CD4-positive, alpha-beta T cell (primary cell): ENCODE measurements around the gene NAAA. TPM values are rescaled to one million over a fixed set of nuclear protein-coding genes. Genes with fewer than 3 reads are reported as not detected.
"Not testable (repeated sequence)": the region's sequence is repeated elsewhere in the genome, so short reads cannot be mapped to it uniquely, and the experiment has no call there.

Experiments
- ATAC-seq: fragments of 200-7000 bp; cut with Tn5 transposase; one replicate; pipeline ENCODE4 v1.10.0; 2022; ENCODE audit warnings: mild to moderate bottlenecking; ENCODE audit not compliant: poor library complexity
- CTCF ChIA-PET: fragments of 350-600 bp; sonication (Branson Sonifier 250); formaldehyde crosslinking; loops from one replicate; lab custom pipeline; 2021; ENCODE audit warnings: antibody characterized with exemption, inconsistent platforms; lab: Charles Lee
- POLR2A ChIA-PET: fragments of 350-600 bp; sonication (Branson Sonifier 250); formaldehyde crosslinking; loops from one replicate; lab custom pipeline; 2021; ENCODE audit warnings: antibody characterized with exemption, inconsistent platforms; lab: Charles Lee
- DNase-seq, 14 experiments: peaks; one replicate each; pipeline ENCODE4 v3.0.0-alpha.2; 2013 to 2020; ENCODE audit warnings: mixed read lengths in 2 of 14
- H3K27ac ChIP-seq, 2 donors: one replicate each; pipeline versions ENCODE4 v1.5.1 to v1.7.0; 2013; ENCODE audit warnings: low read length in 2 of 2, low read depth in 1 of 2, mild to moderate bottlenecking in 1 of 2
- H3K27me3 ChIP-seq, 2 experiments: 1 replicate in 1 of 2; 2 replicates in 1 of 2; pipeline versions ENCODE4 v1.6.1 to v1.7.0; 2013; ENCODE audit warnings: low read length in 2 of 2, control low read depth in 1 of 2, mild to moderate bottlenecking in 1 of 2, moderate library complexity in 1 of 2; ENCODE audit not compliant: insufficient read depth in 2 of 2, control insufficient read depth in 1 of 2
- H3K36me3 ChIP-seq: one replicate; pipeline ENCODE4 v1.6.1; 2013; ENCODE audit warnings: low read length, control low read depth; ENCODE audit not compliant: insufficient read depth
- H3K4me1 ChIP-seq: one replicate; pipeline ENCODE4 v1.6.1; 2013; ENCODE audit warnings: low read length, control low read depth; ENCODE audit not compliant: insufficient read depth
- H3K4me3 ChIP-seq: one replicate; pipeline ENCODE4 v1.5.1; 2013; ENCODE audit warnings: mild to moderate bottlenecking, low read length, moderate library complexity
- H3K9me3 ChIP-seq, 2 experiments: 1 replicate in 1 of 2; 2 replicates in 1 of 2; pipeline versions ENCODE4 v1.6.1 to v1.7.0; 2013; ENCODE audit warnings: low read length in 2 of 2, mild to moderate bottlenecking in 2 of 2, control low read depth in 1 of 2, moderate library complexity in 1 of 2; ENCODE audit not compliant: control insufficient read depth in 1 of 2, insufficient read depth in 1 of 2
- H3K27ac Mint-ChIP-seq: one replicate; pipeline ENCODE4 v1.8.0; 2020; ENCODE audit warnings: mixed read lengths
- H3K27me3 Mint-ChIP-seq: one replicate; pipeline ENCODE4 v1.8.0; 2021; ENCODE audit warnings: mixed read lengths
- H3K36me3 Mint-ChIP-seq: one replicate; pipeline ENCODE4 v1.8.0; 2021; ENCODE audit warnings: low read depth, mixed read lengths
- H3K4me1 Mint-ChIP-seq: one replicate; pipeline ENCODE4 v1.8.0; 2021; ENCODE audit warnings: low read depth, mixed read lengths
- H3K4me3 Mint-ChIP-seq: one replicate; pipeline ENCODE4 v1.8.0; 2020; ENCODE audit warnings: mild to moderate bottlenecking, mixed read lengths
- H3K9me3 Mint-ChIP-seq: one replicate; pipeline ENCODE4 v1.8.0; 2020; ENCODE audit warnings: mixed read lengths
- intact Hi-C, 2 experiments: fragments of 100-400 bp; cut with DNase I in 1 of 2; cut with micrococcal nuclease in 1 of 2; formaldehyde crosslinking; loops; one replicate each; pipeline versions ENCODE4 v1.15.1 to v1.9.0; 2023 to 2025; cut with DNase I, micrococcal nuclease
- total RNA-seq, 174 experiments: library from RNA in 2 of 174; stranded (reverse) in 2 of 174; gene quantifications; one replicate each; pipeline ENCODE4 v1.2.3 and lab custom pipeline; 2021 to 2026
- TF ChIP-seq, protein P1 (sequence below): fragments of 200-600 bp; IDR thresholded peaks from one replicate; pipeline ENCODE4 v1.8.0; 2022; ENCODE audit warnings: antibody characterized with exemption, mild to moderate bottlenecking

Gene NAAA
- total RNA-seq, 2 experiments from 2014 or later: 32.6 to 33.3 TPM

DNA sequence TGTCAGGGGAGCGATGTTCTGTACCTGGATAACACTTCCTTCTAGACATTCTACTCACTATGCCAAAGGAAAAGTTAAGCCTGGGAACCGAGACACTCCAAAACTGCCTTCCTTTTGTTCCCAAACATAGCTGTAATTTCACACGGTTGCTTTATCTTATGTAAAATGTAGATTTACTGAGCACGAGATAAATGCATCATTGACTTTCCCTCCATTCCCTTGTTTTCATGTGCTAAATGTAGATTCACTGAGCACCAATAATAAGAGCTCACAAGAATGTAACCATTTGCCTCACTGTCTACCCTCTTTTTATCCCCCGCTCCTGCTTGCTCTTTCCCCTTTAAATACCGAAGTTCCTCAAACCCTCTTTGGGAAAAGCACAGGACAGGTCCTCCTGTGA is 27.8 kb downstream of the NAAA start:
- DNase-seq (no peak), ATAC-seq (no peak)
- H3K27me3 ChIP-seq: no peaks in the 10 kb centered on the region
- TF ChIP-seq, protein P1, sequence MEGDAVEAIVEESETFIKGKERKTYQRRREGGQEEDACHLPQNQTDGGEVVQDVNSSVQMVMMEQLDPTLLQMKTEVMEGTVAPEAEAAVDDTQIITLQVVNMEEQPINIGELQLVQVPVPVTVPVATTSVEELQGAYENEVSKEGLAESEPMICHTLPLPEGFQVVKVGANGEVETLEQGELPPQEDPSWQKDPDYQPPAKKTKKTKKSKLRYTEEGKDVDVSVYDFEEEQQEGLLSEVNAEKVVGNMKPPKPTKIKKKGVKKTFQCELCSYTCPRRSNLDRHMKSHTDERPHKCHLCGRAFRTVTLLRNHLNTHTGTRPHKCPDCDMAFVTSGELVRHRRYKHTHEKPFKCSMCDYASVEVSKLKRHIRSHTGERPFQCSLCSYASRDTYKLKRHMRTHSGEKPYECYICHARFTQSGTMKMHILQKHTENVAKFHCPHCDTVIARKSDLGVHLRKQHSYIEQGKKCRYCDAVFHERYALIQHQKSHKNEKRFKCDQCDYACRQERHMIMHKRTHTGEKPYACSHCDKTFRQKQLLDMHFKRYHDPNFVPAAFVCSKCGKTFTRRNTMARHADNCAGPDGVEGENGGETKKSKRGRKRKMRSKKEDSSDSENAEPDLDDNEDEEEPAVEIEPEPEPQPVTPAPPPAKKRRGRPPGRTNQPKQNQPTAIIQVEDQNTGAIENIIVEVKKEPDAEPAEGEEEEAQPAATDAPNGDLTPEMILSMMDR: no peak
- intact Hi-C loops: no loop called here
- H3K27ac ChIP-seq: no peak overlapping the region
- no peaks in the 10 kb centered on the region for H3K4me1 ChIP-seq
- peaks cover 24% of the 10 kb centered on the region for H3K36me3 ChIP-seq
- Mint-ChIP-seq H3K4me3 (no peak overlapping the region), H3K4me1 (no peaks in the 10 kb centered on the region), H3K36me3 (peaks cover 59% of the 10 kb centered on the region), H3K9me3 (peaks cover 8% of the 10 kb centered on the region), H3K27me3 (no peaks in the 10 kb centered on the region), H3K27ac (no peak overlapping the region)
- no peak overlapping the region for H3K4me3 ChIP-seq
- ChIA-PET CTCF (no interaction called here), POLR2A (no interaction called here)
- H3K9me3 ChIP-seq: no peaks in the 10 kb centered on the region

GRCh38 chr4:75910831-75911230 is 30.0 kb downstream of the NAAA start:
- CTCF ChIA-PET, H3K9me3 ChIP-seq, H3K27me3 ChIP-seq, H3K4me3 ChIP-seq, H3K4me3 Mint-ChIP-seq, H3K9me3 Mint-ChIP-seq, POLR2A ChIA-PET, H3K4me1 Mint-ChIP-seq, intact Hi-C loops, H3K4me1 ChIP-seq, DNase-seq, ATAC-seq, H3K27me3 Mint-ChIP-seq, H3K27ac Mint-ChIP-seq, H3K27ac ChIP-seq: not testable (repeated sequence)
- peaks cover 15% of the 10 kb centered on the region for H3K36me3 ChIP-seq
- peaks cover 42% of the 10 kb centered on the region for H3K36me3 Mint-ChIP-seq

DNA sequence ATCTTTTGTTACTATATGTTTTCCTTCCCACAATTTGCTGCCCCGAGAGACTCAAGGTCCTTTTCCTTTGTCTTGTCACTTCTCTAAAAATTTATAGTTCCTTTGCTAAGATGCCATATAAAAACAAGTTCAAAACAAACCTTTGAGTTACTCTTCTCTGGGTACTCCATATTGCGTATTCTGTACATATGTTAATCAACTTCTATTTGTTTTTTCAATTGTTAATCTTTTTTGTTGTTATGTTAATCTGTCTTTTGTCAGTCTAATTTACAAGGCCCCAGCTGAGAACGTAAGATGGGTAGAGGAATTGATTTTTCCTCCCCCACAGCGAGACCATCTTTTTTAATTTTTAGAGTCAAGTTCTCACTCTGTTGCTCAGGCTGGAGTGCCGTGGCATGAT is 31.4 kb downstream of the NAAA start:
- TF ChIP-seq, protein P1: no peak
- DNase-seq: no peak
- Mint-ChIP-seq H3K4me1 (no peaks in the 10 kb centered on the region), H3K9me3 (peaks cover 8% of the 10 kb centered on the region), H3K36me3 (peaks cover 34% of the 10 kb centered on the region), H3K4me3 (no peak overlapping the region), H3K27ac (no peak overlapping the region), H3K27me3 (no peaks in the 10 kb centered on the region)
- Histone ChIP-seq H3K27ac (no peak overlapping the region), H3K9me3 (no peaks in the 10 kb centered on the region), H3K4me3 (no peak overlapping the region), H3K4me1 (no peaks in the 10 kb centered on the region), H3K36me3 (peaks cover 5% of the 10 kb centered on the region), H3K27me3 (no peaks in the 10 kb centered on the region)
- intact Hi-C loops: no loop called here
- no peak for ATAC-seq
- ChIA-PET CTCF (no interaction called here), POLR2A (no interaction called here)

GRCh38 chr4:75908555-75908954 is 32.3 kb downstream of the NAAA start:
- CTCF ChIA-PET: no interaction called here
- POLR2A ChIA-PET: no interaction called here

More at GRCh38 chr4:75908555-75908954, 32.3 kb downstream of the NAAA start:
- ATAC-seq: no peak
- Mint-ChIP-seq H3K4me3 (no peak overlapping the region), H3K27me3 (no peaks in the 10 kb centered on the region), H3K9me3 (peaks cover 8% of the 10 kb centered on the region), H3K36me3 (peaks cover 28% of the 10 kb centered on the region), H3K27ac (no peak overlapping the region), H3K4me1 (no peaks in the 10 kb centered on the region)
- H3K36me3 ChIP-seq: no peaks in the 10 kb centered on the region
- H3K9me3 ChIP-seq: no peaks in the 10 kb centered on the region
- TF ChIP-seq, protein P1: no peak
- H3K27ac ChIP-seq: no peak overlapping the region
- no peaks in the 10 kb centered on the region for H3K27me3 ChIP-seq
- no peak overlapping the region for H3K4me3 ChIP-seq
- no peak for DNase-seq
- intact Hi-C loops: no loop called here
- no peaks in the 10 kb centered on the region for H3K4me1 ChIP-seq
